Measurements from ENCODE around the gene DDX39B. TPM values are rescaled to one million over a fixed set of nuclear protein-coding genes. Genes with fewer than 3 reads are reported as not detected.

Gene DDX39B
- total and polyA plus RNA-seq, 9 of the 15 experiments (the other 6 are each of a cell fraction or from before 2014, with no cell fraction given) = 479 to 869 (median 592) TPM

DNA sequence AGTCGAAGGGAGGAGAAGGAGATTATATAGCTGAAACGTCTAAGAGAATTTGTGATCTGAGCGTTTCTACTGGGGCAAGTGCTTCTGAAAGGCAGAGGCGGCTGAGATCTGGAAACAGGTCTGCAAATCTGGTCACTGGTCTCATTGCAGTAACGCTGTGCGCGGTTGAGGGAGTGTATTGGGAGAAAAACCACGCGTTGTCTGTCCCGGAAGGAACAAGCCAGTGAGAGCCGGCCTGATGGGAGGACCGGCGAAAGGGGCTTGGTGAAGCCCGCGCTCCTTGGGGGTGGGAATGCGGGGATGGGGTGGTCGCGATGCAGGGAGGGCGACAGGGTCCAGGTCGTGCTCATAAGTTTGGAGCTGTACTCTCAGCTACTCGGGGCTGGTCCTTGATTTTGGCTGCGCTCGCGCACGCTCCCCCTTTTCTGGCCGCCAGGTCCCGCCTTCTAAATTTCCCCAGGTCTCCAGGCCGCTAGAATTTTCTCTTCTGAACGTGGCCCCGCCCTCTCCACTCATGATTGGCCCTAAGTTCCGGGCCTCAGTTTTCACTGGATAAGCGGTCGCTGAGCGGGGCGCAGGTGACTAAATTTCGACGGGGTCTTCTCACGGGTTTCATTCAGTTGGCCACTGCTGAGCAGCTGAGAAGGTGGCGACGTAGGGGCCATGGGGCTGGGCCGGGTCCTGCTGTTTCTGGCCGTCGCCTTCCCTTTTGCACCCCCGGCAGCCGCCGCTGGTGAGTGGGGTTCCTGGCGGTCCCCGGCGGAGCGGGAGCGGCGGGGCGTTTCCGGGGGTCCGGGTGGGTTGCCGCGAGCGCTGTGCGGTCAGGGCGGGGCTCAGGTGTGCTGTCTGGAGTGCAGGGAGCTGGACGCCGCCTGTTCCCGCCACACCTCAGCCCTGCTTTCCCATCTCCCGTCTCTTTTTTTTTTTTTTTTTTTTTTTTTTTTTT lies 44.0 kb downstream of the DDX39B start, which contains the start of gene MICB (continued):
- TF ChIP-seq PCBP2 (IDR thresholded peaks at IDR 0.05; ENCODE audit: low read depth, low read length, poor library complexity, severe bottlenecking) = no peak
- TF ChIP-seq TEAD2 (tag; IDR thresholded peaks at IDR 0.05) = no peak
- no peak for TF ChIP-seq SNAPC5 (CRISPR knock-in tag; IDR thresholded peaks at IDR 0.05)
- peak in 1 of 2 experiments; percentile 23; a peak in 1 of 4 replicates for TF ChIP-seq SIN3A (IDR thresholded peaks at IDR 0.05; ENCODE audit: borderline replicate concordance in 2 of 2, control insufficient read depth in 1 of 2, low read depth in 2 of 2, low read length in 2 of 2)
- TF ChIP-seq, protein P1, sequence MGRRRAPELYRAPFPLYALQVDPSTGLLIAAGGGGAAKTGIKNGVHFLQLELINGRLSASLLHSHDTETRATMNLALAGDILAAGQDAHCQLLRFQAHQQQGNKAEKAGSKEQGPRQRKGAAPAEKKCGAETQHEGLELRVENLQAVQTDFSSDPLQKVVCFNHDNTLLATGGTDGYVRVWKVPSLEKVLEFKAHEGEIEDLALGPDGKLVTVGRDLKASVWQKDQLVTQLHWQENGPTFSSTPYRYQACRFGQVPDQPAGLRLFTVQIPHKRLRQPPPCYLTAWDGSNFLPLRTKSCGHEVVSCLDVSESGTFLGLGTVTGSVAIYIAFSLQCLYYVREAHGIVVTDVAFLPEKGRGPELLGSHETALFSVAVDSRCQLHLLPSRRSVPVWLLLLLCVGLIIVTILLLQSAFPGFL (CRISPR knock-in tag; IDR thresholded peaks at IDR 0.05) = 0 out of 2 replicates have a peak, but pooled peaks have one; percentile 29
- TF ChIP-seq AFF1 (IDR thresholded peaks at IDR 0.05; ENCODE audit: low read depth in 1 of 2, partially characterized antibody in 2 of 2) = peak in 1 of 2 experiments; percentile 39
- peak; percentile 58; the same call in 1 of the 2 replicates for TF ChIP-seq MBD2 (IDR thresholded peaks at IDR 0.05; ENCODE audit: borderline replicate concordance, low read depth)
- TF ChIP-seq, protein P2, sequence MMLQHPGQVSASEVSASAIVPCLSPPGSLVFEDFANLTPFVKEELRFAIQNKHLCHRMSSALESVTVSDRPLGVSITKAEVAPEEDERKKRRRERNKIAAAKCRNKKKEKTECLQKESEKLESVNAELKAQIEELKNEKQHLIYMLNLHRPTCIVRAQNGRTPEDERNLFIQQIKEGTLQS (IDR thresholded peaks at IDR 0.05) = no peak
- TF ChIP-seq, protein P2 (CRISPR knock-in tag; conservative IDR thresholded peaks at IDR 0.05) = no peak
- peak; percentile 49 for TF ChIP-seq SP2 (IDR thresholded peaks at IDR 0.05; ENCODE audit: extremely low read depth, low read depth, low read length, poor library complexity, severe bottlenecking)
- TF ChIP-seq ZNF263 (CRISPR knock-in tag; IDR thresholded peaks at IDR 0.05; ENCODE audit: borderline replicate concordance) = 0 out of 2 replicates have a peak, but pooled peaks have one; percentile 42
- TF ChIP-seq ZNF644 (tag; IDR thresholded peaks at IDR 0.05; ENCODE audit: low read depth) = no peak
